ENCODE results near the gene IL1RAPL2.

DNA sequence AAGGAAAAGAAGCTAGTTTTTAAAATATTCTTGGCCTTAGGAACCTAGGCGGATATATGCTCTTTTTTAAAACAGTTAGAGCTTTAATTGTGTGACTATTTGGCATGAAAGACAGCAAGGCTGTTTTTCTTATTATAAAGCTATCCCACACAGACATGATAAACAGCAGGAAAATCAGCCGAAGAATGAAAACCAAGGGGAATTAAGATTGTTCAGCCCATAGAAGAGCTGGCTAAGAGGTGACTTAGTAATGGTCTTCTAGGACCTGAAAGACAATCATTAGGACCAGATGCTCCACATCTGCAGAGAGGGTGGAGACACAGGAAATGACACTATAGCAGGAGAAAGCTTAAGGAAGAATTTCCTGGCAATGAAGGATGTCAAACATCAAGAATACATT is 1085.0 kb downstream of the IL1RAPL2 start:
- TF ChIP-seq PATZ1 (CRISPR knock-in tag; IDR thresholded peaks at IDR 0.05; ENCODE audit: borderline replicate concordance) (no peak), ISL1 (CRISPR knock-in tag; IDR thresholded peaks at IDR 0.05) (no peak)
